ENCODE data around the gene TCP11L2.
"Not testable (repeated sequence)": the region's sequence is repeated elsewhere in the genome, so short reads cannot be mapped to it uniquely, and the experiment has no call there.

Gene TCP11L2

GRCh38 chr12:106309671-106310505, 7.4 kb downstream of the TCP11L2 start:
- Histone ChIP-seq H3K27ac (ENCODE audit: poor library complexity, severe bottlenecking) (no peak overlapping the region), H3K9me3 (ENCODE audit: severe bottlenecking) (no peaks in the 10 kb centered on the region), H3K4me1 (ENCODE audit: insufficient read depth, poor library complexity, severe bottlenecking) (peaks cover 4% of the 10 kb centered on the region), H3K27me3 (ENCODE audit: insufficient read depth, poor library complexity, severe bottlenecking) (no peaks in the 10 kb centered on the region), H3K36me3 (ENCODE audit: low read depth) (no peaks in the 10 kb centered on the region), H3K4me3 (ENCODE audit: severe bottlenecking) (no peak overlapping the region)
- ATAC-seq (ENCODE audit: low read depth) (peak; percentile 77), DNase-seq (ENCODE audit: low spot score) (no peak)
- TF ChIP-seq, protein P1, sequence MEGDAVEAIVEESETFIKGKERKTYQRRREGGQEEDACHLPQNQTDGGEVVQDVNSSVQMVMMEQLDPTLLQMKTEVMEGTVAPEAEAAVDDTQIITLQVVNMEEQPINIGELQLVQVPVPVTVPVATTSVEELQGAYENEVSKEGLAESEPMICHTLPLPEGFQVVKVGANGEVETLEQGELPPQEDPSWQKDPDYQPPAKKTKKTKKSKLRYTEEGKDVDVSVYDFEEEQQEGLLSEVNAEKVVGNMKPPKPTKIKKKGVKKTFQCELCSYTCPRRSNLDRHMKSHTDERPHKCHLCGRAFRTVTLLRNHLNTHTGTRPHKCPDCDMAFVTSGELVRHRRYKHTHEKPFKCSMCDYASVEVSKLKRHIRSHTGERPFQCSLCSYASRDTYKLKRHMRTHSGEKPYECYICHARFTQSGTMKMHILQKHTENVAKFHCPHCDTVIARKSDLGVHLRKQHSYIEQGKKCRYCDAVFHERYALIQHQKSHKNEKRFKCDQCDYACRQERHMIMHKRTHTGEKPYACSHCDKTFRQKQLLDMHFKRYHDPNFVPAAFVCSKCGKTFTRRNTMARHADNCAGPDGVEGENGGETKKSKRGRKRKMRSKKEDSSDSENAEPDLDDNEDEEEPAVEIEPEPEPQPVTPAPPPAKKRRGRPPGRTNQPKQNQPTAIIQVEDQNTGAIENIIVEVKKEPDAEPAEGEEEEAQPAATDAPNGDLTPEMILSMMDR (IDR thresholded peaks at IDR 0.05; ENCODE audit: poor library complexity, severe bottlenecking): no peak

GRCh38 chr12:106310687-106311086, 8.2 kb downstream of the TCP11L2 start:
- H3K4me1 ChIP-seq (ENCODE audit: insufficient read depth, poor library complexity, severe bottlenecking): peaks cover 4% of the 10 kb centered on the region
- ATAC-seq (ENCODE audit: low read depth) (no peak), DNase-seq (ENCODE audit: low spot score) (no peak)
- TF ChIP-seq, protein P1 (IDR thresholded peaks at IDR 0.05; ENCODE audit: poor library complexity, severe bottlenecking): no peak
- H3K9me3 ChIP-seq (ENCODE audit: severe bottlenecking): no peaks in the 10 kb centered on the region
- H3K27me3 ChIP-seq (ENCODE audit: insufficient read depth, poor library complexity, severe bottlenecking): no peaks in the 10 kb centered on the region
- H3K4me3 ChIP-seq (ENCODE audit: severe bottlenecking): no peak overlapping the region
- H3K27ac ChIP-seq (ENCODE audit: poor library complexity, severe bottlenecking): no peak overlapping the region
- no peaks in the 10 kb centered on the region for H3K36me3 ChIP-seq (ENCODE audit: low read depth)

DNA sequence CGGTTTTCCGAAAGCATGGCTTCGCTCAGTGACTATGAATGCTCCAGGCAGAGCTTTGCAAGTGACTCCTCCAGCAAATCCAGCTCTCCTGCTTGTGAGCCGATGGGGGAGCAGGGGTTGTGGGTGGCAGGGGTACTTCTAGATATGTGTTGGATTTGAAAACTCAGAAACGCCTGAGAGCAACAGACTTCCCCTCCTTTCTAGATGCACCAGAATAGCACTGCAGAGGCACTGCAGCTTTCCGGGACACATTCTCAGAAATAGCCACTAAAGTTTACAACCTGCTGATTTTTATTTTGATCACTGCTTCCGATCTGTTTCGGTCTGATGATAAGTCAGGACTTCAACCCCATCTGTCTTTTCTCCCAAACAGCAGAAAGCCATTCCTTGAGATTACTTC, 8.6 kb downstream of the TCP11L2 start:
- no peak overlapping the region for H3K27ac ChIP-seq (ENCODE audit: poor library complexity, severe bottlenecking)

DNA sequence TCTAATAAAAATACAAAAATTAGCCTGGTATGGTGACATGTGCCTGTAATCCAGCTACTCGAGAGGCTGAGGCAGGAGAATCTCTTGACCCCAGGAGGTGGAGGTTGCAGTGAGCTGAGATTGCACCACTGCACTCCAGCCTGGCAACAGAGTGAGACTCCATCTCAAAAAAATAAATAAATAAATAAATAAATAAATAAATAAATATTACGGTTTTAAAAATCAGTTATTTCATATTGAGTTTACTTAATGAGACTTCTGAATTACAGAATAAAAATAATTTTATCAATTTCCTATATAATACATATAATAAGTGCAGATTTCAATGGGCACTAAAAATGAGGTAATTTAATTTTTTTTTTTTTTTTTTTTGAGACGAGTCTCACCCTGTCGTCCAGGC, 10.9 kb downstream of the TCP11L2 start:
- not testable (repeated sequence) for ATAC-seq (ENCODE audit: low read depth); H3K27ac ChIP-seq (ENCODE audit: poor library complexity, severe bottlenecking); H3K4me3 ChIP-seq (ENCODE audit: severe bottlenecking); H3K9me3 ChIP-seq (ENCODE audit: severe bottlenecking); H3K27me3 ChIP-seq (ENCODE audit: insufficient read depth, poor library complexity, severe bottlenecking); H3K4me1 ChIP-seq (ENCODE audit: insufficient read depth, poor library complexity, severe bottlenecking); H3K36me3 ChIP-seq (ENCODE audit: low read depth); DNase-seq (ENCODE audit: low spot score)

More for the DNA sequence above, 8.6 kb downstream of the TCP11L2 start:
- ATAC-seq (ENCODE audit: low read depth) (no peak), DNase-seq (ENCODE audit: low spot score) (no peak)
- TF ChIP-seq, protein P1 (IDR thresholded peaks at IDR 0.05; ENCODE audit: poor library complexity, severe bottlenecking): no peak
- H3K9me3 ChIP-seq (ENCODE audit: severe bottlenecking): no peaks in the 10 kb centered on the region
- H3K27me3 ChIP-seq (ENCODE audit: insufficient read depth, poor library complexity, severe bottlenecking): no peaks in the 10 kb centered on the region
- peaks cover 4% of the 10 kb centered on the region for H3K4me1 ChIP-seq (ENCODE audit: insufficient read depth, poor library complexity, severe bottlenecking)
- no peak overlapping the region for H3K4me3 ChIP-seq (ENCODE audit: severe bottlenecking)
- H3K36me3 ChIP-seq (ENCODE audit: low read depth): no peaks in the 10 kb centered on the region

- Histone ChIP-seq H3K27me3 (ENCODE audit: insufficient read depth, poor library complexity, severe bottlenecking) (no peaks in the 10 kb centered on the region), H3K4me1 (ENCODE audit: insufficient read depth, poor library complexity, severe bottlenecking) (peaks cover 3% of the 10 kb centered on the region), H3K9me3 (ENCODE audit: severe bottlenecking) (no peaks in the 10 kb centered on the region), H3K36me3 (ENCODE audit: low read depth) (no peaks in the 10 kb centered on the region), H3K27ac (ENCODE audit: poor library complexity, severe bottlenecking) (no peak overlapping the region), H3K4me3 (ENCODE audit: severe bottlenecking) (no peak overlapping the region)
- no peak for ATAC-seq (ENCODE audit: low read depth)
- DNase-seq (ENCODE audit: low spot score): no peak
- TF ChIP-seq, protein P1 (IDR thresholded peaks at IDR 0.05; ENCODE audit: poor library complexity, severe bottlenecking): no peak
Observed at GRCh38 chr12:106315523-106315922, 13.0 kb downstream of the TCP11L2 start.
